Psoas muscle (tissue), 8 donors: Measurements from ENCODE around the gene UGT3A1. TPM values are rescaled to one million over a fixed set of nuclear protein-coding genes. Genes with fewer than 3 reads are reported as not detected.

Experiments used
- ATAC-seq, 4 donors: fragments of 200-7000 bp; cut with Tn5 transposase; one replicate each; pipeline ENCODE4 v1.9.1; 2020; ENCODE audit warnings: moderate library complexity in 3 of 4, mild to moderate bottlenecking in 2 of 4
- DNase-seq, 2 donors: peaks; one replicate each; pipeline ENCODE4 v3.0.0-alpha.2; 2020
- H3K27ac ChIP-seq: fragments of 200-600 bp; one replicate; pipeline ENCODE4 v1.8.0; 2022
- H3K27me3 ChIP-seq, 3 donors: fragments of 200-600 bp in 1 of 3; one replicate each; pipeline versions ENCODE4 v1.6.1 to v1.8.0; 2013 to 2022; ENCODE audit warnings: low read length in 2 of 3, mild to moderate bottlenecking in 2 of 3, moderate library complexity in 1 of 3; ENCODE audit not compliant: insufficient read depth in 3 of 3
- H3K36me3 ChIP-seq, 2 donors: fragments of 200-600 bp in 1 of 2; one replicate each; pipeline versions ENCODE4 v1.6.1 to v1.8.0; 2013 to 2022; ENCODE audit warnings: low read depth in 1 of 2, mild to moderate bottlenecking in 1 of 2, moderate library complexity in 1 of 2; ENCODE audit not compliant: insufficient read depth in 1 of 2
- H3K4me1 ChIP-seq: fragments of 200-600 bp; one replicate; pipeline ENCODE4 v1.8.0; 2022
- H3K4me3 ChIP-seq: fragments of 200-600 bp; one replicate; pipeline ENCODE4 v1.8.0; 2022; ENCODE audit warnings: mild to moderate bottlenecking
- H3K9me3 ChIP-seq: fragments of 200-600 bp; one replicate; pipeline ENCODE4 v1.8.0; 2022
- CTCF ChIP-seq: fragments of 200-600 bp; IDR thresholded peaks from one replicate; pipeline ENCODE4 v1.8.0; 2022; ENCODE audit warnings: antibody characterized with exemption
- WGBS, 3 donors: extraction: QIAGEN DNeasy Blood & Tissue Kit; methylation state at CpG; one replicate each; pipeline versions ENCODE4 v1.1.6 to v1.1.7; 2013; 5-methylcytosine and 5-hydroxymethylcytosine counted together
- intact Hi-C, 2 donors: fragments of 100-400 bp; cut with DNase I; formaldehyde crosslinking; loops; one replicate each; pipeline versions ENCODE4 v1.11.0 to v1.14.2; 2022
- polyA plus RNA-seq, 3 donors: library from polyadenylated mRNA; stranded (reverse); fragments of 200-250 nt; gene quantifications; one replicate each; pipeline ENCODE4 v1.2.3, GENCODE V29; 2013
- total RNA-seq, 4 donors: library from RNA; stranded (reverse); fragmentation: NEBNext Ultra II Directional in 2 of 4; extraction: Animal tissue kit (Norgen Biotek cat#: 25700) in 2 of 4; gene quantifications; one replicate each; pipeline versions ENCODE4 v1.2.1 to v1.2.4, GENCODE V29; 2021 to 2023
- donor health status: healthy with polysubstance abuse.
- donor health status: DM: no; HTN: no; CAD: no; lungs with moderate emphysema.
- donor health status: Bipolar disorder and iron deficiency.
- donor health status: healthy.
- donor health status: DM: yes; HTN: yes; CAD: no.
- donor health status: DM: no; HTN: no; CAD: no.
- donor health status: DM: no; HTN: no; CAD: no.
- donor health status: DM: yes; HTN: yes; CAD: no.

UGT3A1 gene
- total and polyA plus RNA-seq, 7 donors = 0.21 to 4.1 (median 0.67) TPM

GRCh38 chr5:36033047-36033446, 41.9 kb upstream of the UGT3A1 start:
- ATAC-seq (no peak), DNase-seq (no peak)
- Histone ChIP-seq H3K27me3 (no peaks in the 10 kb centered on the region), H3K4me1 (no peaks in the 10 kb centered on the region), H3K4me3 (no peak overlapping the region), H3K27ac (no peak overlapping the region), H3K9me3 (no peaks in the 10 kb centered on the region), H3K36me3 (no peaks in the 10 kb centered on the region)
- intact Hi-C loops = no loop called here
- TF ChIP-seq CTCF = no peak

GRCh38 chr5:36031223-36031622, 40.0 kb upstream of the UGT3A1 start:
- H3K27ac ChIP-seq = no peak overlapping the region
- no peak overlapping the region for H3K4me3 ChIP-seq
- no peaks in the 10 kb centered on the region for H3K4me1 ChIP-seq
- TF ChIP-seq CTCF = no peak
- no peak for DNase-seq
- intact Hi-C loops = no loop called here
- ATAC-seq = no peak
- 82 to 94% (median 90%) methylated on average over 6 of the region's 6 CpGs for WGBS, 3 donors
- H3K27me3 ChIP-seq = no peaks in the 10 kb centered on the region
- no peaks in the 10 kb centered on the region for H3K36me3 ChIP-seq
- H3K9me3 ChIP-seq = no peaks in the 10 kb centered on the region

- H3K27me3 ChIP-seq = no peaks in the 10 kb centered on the region
Measured at GRCh38 chr5:36029914-36030313, 38.7 kb upstream of the UGT3A1 start.

GRCh38 chr5:36028816-36029465, 37.8 kb upstream of the UGT3A1 start:
- H3K9me3 ChIP-seq = no peaks in the 10 kb centered on the region
- H3K4me3 ChIP-seq = no peak overlapping the region
- no peaks in the 10 kb centered on the region for H3K4me1 ChIP-seq
- no peaks in the 10 kb centered on the region for H3K27me3 ChIP-seq
- H3K27ac ChIP-seq = no peak overlapping the region
- ATAC-seq (no peak), DNase-seq (no peak)
- intact Hi-C loops = no loop called here
- no peaks in the 10 kb centered on the region for H3K36me3 ChIP-seq
- 66 to 68% (median 68%) methylated on average over 5 of the region's 5 CpGs for WGBS, 3 donors
- no peak for TF ChIP-seq CTCF

More at GRCh38 chr5:36029914-36030313, 38.7 kb upstream of the UGT3A1 start:
- intact Hi-C loops = no loop called here
- ATAC-seq = no peak
- no peaks in the 10 kb centered on the region for H3K9me3 ChIP-seq
- TF ChIP-seq CTCF = no peak
- no peak for DNase-seq
- WGBS, 3 donors = 71 to 81% (median 78%) methylated on average over 1 of the region's 1 CpG
- no peaks in the 10 kb centered on the region for H3K4me1 ChIP-seq
- H3K4me3 ChIP-seq = no peak overlapping the region
- H3K27ac ChIP-seq = no peak overlapping the region
- no peaks in the 10 kb centered on the region for H3K36me3 ChIP-seq

- intact Hi-C loops = no loop called here
- Histone ChIP-seq H3K27me3 (no peaks in the 10 kb centered on the region), H3K9me3 (no peaks in the 10 kb centered on the region), H3K27ac (no peak overlapping the region), H3K4me1 (no peaks in the 10 kb centered on the region), H3K4me3 (no peak overlapping the region), H3K36me3 (no peaks in the 10 kb centered on the region)
- TF ChIP-seq CTCF = no peak
- DNase-seq (no peak), ATAC-seq (no peak)
- 85 to 87% (median 86%) methylated on average over 8 of the region's 8 CpGs for WGBS, 3 donors
Measured at GRCh38 chr5:36027711-36028110, 36.5 kb upstream of the UGT3A1 start.
